OCI-LY7 (cell line): Measurements from ENCODE around the gene PRLR. TPM values are rescaled to one million over a fixed set of nuclear protein-coding genes. Genes with fewer than 3 reads are reported as not detected.

Source experiments
- BruUV-seq: library from RNA; stranded (reverse); fragments of 400-500 nt; replicated peaks from 2 replicates; lab custom pipeline; 2021; lab: Mats Ljungman, UMichigan
- CTCF ChIA-PET: fragments of 300-600 bp; sonication (Branson Sonifier 250); formaldehyde crosslinking; loops from one replicate; lab custom pipeline; 2022; ENCODE audit warnings: antibody characterized with exemption; ENCODE audit not compliant: unreplicated experiment; lab: Charles Lee
- POLR2A ChIA-PET: fragments of 300-600 bp; sonication (Branson Sonifier 250); formaldehyde crosslinking; loops from one replicate; lab custom pipeline; 2022; ENCODE audit warnings: antibody characterized with exemption; lab: Charles Lee
- DNase-seq: peaks from one replicate; pipeline ENCODE4 v3.0.0-alpha.2; 2015; ENCODE audit warnings: low spot score
- H2AFZ ChIP-seq: fragments of 200-600 bp; sonication (generic), shearing (Covaris generic); 2 replicates; pipeline ENCODE4 v1.6.1; 2014; ENCODE audit warnings: mild to moderate bottlenecking, antibody characterized with exemption, low read length, moderate library complexity
- H3K27ac ChIP-seq: fragments of 200-600 bp; sonication (generic); 2 replicates; pipeline ENCODE4 v1.5.1; 2014; ENCODE audit warnings: mixed run types, low read depth, mild to moderate bottlenecking, moderate library complexity, low read length, inconsistent platforms; ENCODE audit not compliant: poor library complexity, severe bottlenecking
- H3K36me3 ChIP-seq: fragments of 200-600 bp; sonication (generic); 2 replicates; pipeline ENCODE4 v1.6.1; 2014; ENCODE audit warnings: mild to moderate bottlenecking, antibody characterized with exemption, low read length, moderate library complexity, mixed read lengths; ENCODE audit not compliant: insufficient read depth
- H3K4me1 ChIP-seq: fragments of 200-600 bp; sonication (generic); 2 replicates; pipeline ENCODE4 v1.5.1; 2014; ENCODE audit warnings: mild to moderate bottlenecking, low read length; ENCODE audit not compliant: insufficient read depth, poor library complexity, severe bottlenecking
- H3K4me2 ChIP-seq: fragments of 200-600 bp; sonication (generic); 2 replicates; pipeline ENCODE4 v1.6.1; 2014; ENCODE audit warnings: mild to moderate bottlenecking, low read length
- H3K4me3 ChIP-seq: fragments of 200-600 bp; sonication (generic); 2 replicates; pipeline ENCODE4 v1.5.1; 2014; ENCODE audit warnings: mild to moderate bottlenecking, low read depth, low read length; ENCODE audit not compliant: poor library complexity, severe bottlenecking
- H3K79me2 ChIP-seq: fragments of 200-600 bp; sonication (generic); 2 replicates; pipeline ENCODE4 v1.6.1; 2016; ENCODE audit warnings: low read depth, mild to moderate bottlenecking, low read length, moderate library complexity, mixed read lengths; ENCODE audit not compliant: insufficient read depth
- H3K9me2 ChIP-seq: fragments of 200-600 bp; sonication (generic); 2 replicates; pipeline ENCODE4 v1.6.1; 2016; ENCODE audit warnings: mild to moderate bottlenecking, low read length, mixed read lengths; ENCODE audit not compliant: insufficient read depth
- H3K9me3 ChIP-seq: fragments of 200-600 bp; sonication (generic); 2 replicates; pipeline ENCODE4 v1.6.1; 2014; ENCODE audit warnings: mild to moderate bottlenecking, mixed run types, low read length, mixed read lengths
- H4K20me1 ChIP-seq: fragments of 200-600 bp; sonication (generic); 2 replicates; pipeline ENCODE4 v1.6.1; 2014; ENCODE audit warnings: mild to moderate bottlenecking, antibody characterized with exemption, low read length, moderate library complexity, mixed read lengths; ENCODE audit not compliant: insufficient read depth
- EZH2phosphoT487 ChIP-seq: fragments of 200-600 bp; sonication (generic); IDR thresholded peaks from 2 replicates; pipeline ENCODE4 v1.6.1; 2018; ENCODE audit warnings: low read depth, borderline replicate concordance, mild to moderate bottlenecking, mixed run types, antibody characterized with exemption, low read length, moderate library complexity, mixed read lengths
- intact Hi-C: fragments of 100-400 bp; cut with micrococcal nuclease; formaldehyde crosslinking; loops from one replicate; pipeline ENCODE4 v1.10.0; 2022; ENCODE audit not compliant: unreplicated experiment
- total RNA-seq, 2 experiments: library from RNA; depleted of rRNA in 1 of 2; stranded (reverse); fragments of >200 nt in 1 of 2; shearing (Covaris generic) in 1 of 2; gene quantifications; 2 replicates each; pipeline ENCODE4 v1.2.3, GENCODE V29; 2014 to 2022
- TF ChIP-seq, protein P1 (sequence below): fragments of 200-600 bp; sonication (generic); conservative IDR thresholded peaks from 2 replicates; pipeline ENCODE4 v1.5.1; 2014; ENCODE audit warnings: mild to moderate bottlenecking, antibody characterized with exemption, low read length, moderate library complexity, mixed read lengths

PRLR gene
- total RNA-seq, 2 experiments from 2014 or later: not detected

GRCh38 chr5:35010676-35011075 lies 219.6 kb downstream of the PRLR start:
- Histone ChIP-seq H2AFZ (no peak overlapping the region), H3K79me2 (no peaks in the 10 kb centered on the region), H3K4me1 (no peaks in the 10 kb centered on the region), H3K27ac (no peak overlapping the region), H3K36me3 (no peaks in the 10 kb centered on the region), H3K9me3 (no peaks in the 10 kb centered on the region), H3K4me3 (no peak overlapping the region), H3K9me2 (no peaks in the 10 kb centered on the region), H3K4me2 (no peak overlapping the region), H4K20me1 (no peaks in the 10 kb centered on the region)
- intact Hi-C loops: no loop called here
- DNase-seq: no peak
- POLR2A ChIA-PET: interaction anchor here (0.7 to 1.0 kb wide), 3 partner anchors 15 to 1156 kb away, joined by 3 to 5 read pairs (median 3); no protein-coding TSS in a partner anchor
- CTCF ChIA-PET: no interaction called here
- no TSS peak for BruUV-seq
- no peak for TF ChIP-seq EZH2phosphoT487
- TF ChIP-seq, protein P1, sequence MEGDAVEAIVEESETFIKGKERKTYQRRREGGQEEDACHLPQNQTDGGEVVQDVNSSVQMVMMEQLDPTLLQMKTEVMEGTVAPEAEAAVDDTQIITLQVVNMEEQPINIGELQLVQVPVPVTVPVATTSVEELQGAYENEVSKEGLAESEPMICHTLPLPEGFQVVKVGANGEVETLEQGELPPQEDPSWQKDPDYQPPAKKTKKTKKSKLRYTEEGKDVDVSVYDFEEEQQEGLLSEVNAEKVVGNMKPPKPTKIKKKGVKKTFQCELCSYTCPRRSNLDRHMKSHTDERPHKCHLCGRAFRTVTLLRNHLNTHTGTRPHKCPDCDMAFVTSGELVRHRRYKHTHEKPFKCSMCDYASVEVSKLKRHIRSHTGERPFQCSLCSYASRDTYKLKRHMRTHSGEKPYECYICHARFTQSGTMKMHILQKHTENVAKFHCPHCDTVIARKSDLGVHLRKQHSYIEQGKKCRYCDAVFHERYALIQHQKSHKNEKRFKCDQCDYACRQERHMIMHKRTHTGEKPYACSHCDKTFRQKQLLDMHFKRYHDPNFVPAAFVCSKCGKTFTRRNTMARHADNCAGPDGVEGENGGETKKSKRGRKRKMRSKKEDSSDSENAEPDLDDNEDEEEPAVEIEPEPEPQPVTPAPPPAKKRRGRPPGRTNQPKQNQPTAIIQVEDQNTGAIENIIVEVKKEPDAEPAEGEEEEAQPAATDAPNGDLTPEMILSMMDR: no peak

DNA sequence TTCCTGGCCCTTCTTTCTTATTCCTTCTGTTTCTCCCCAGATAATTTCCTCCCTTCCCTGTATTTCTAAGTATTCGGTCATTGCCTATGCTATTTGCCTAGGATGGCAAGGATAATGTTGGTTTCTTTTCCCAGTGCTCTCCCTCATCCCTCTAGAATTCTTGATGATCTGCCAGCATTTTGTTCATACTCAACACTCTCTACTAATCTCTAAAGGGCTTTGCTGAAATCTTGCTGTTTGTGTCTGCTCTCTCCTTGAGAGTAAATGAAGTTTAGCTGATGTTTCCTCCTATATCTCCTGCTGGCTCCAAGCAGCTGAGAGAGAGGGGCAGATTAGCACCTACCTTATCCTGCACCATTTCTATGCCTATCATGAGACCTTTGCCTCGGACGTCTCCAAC lies 220.6 kb downstream of the PRLR start:
- CTCF ChIA-PET: no interaction called here
- BruUV-seq: no TSS peak
- intact Hi-C loops: no loop called here

GRCh38 chr5:35009019-35009418 lies 221.3 kb downstream of the PRLR start:
- no peaks in the 10 kb centered on the region for H3K9me3 ChIP-seq
- H3K27ac ChIP-seq: no peak overlapping the region
- H3K4me3 ChIP-seq: no peak overlapping the region
- no peak overlapping the region for H2AFZ ChIP-seq
- no peak for TF ChIP-seq EZH2phosphoT487
- TF ChIP-seq, protein P1: no peak
- BruUV-seq: no TSS peak
- POLR2A ChIA-PET: no interaction called here
- H4K20me1 ChIP-seq: no peaks in the 10 kb centered on the region
- no peak for DNase-seq
- H3K4me1 ChIP-seq: no peaks in the 10 kb centered on the region
- no peaks in the 10 kb centered on the region for H3K36me3 ChIP-seq
- CTCF ChIA-PET: no interaction called here
- no peak overlapping the region for H3K4me2 ChIP-seq
- intact Hi-C loops: no loop called here
- H3K9me2 ChIP-seq: no peaks in the 10 kb centered on the region
- H3K79me2 ChIP-seq: no peaks in the 10 kb centered on the region

More for the DNA sequence above, 220.6 kb downstream of the PRLR start:
- Histone ChIP-seq H3K36me3 (no peaks in the 10 kb centered on the region), H2AFZ (no peak overlapping the region), H4K20me1 (no peaks in the 10 kb centered on the region), H3K9me2 (no peaks in the 10 kb centered on the region), H3K79me2 (no peaks in the 10 kb centered on the region), H3K4me3 (no peak overlapping the region), H3K27ac (no peak overlapping the region), H3K9me3 (no peaks in the 10 kb centered on the region), H3K4me2 (no peak overlapping the region), H3K4me1 (no peaks in the 10 kb centered on the region)
- POLR2A ChIA-PET: no interaction called here
- TF ChIP-seq, protein P1: no peak
- TF ChIP-seq EZH2phosphoT487: no peak
- no peak for DNase-seq
